Suprapubic skin (tissue), 4 donors: ENCODE results near the gene TEAD4.

Source experiments
- CTCF ChIP-seq, 2 donors: fragments of 200-600 bp in 1 of 2; fragments of 450-650 bp in 1 of 2; sonication (generic) in 1 of 2; IDR thresholded peaks; one replicate each; pipeline ENCODE4 v1.5.1; 2016 to 2019; ENCODE audit warnings: antibody characterized with exemption in 2 of 2, mild to moderate bottlenecking in 1 of 2, moderate library complexity in 1 of 2
- EP300 ChIP-seq: sonication (generic); formaldehyde crosslinking; IDR thresholded peaks from one replicate; pipeline ENCODE4 v1.6.1; 2017; ENCODE audit warnings: antibody characterized with exemption
- POLR2A ChIP-seq, 2 donors: fragments of 450-650 bp; IDR thresholded peaks; one replicate each; pipeline ENCODE4 v1.6.1; 2017; ENCODE audit warnings: antibody characterized with exemption in 2 of 2, mild to moderate bottlenecking in 2 of 2, moderate library complexity in 2 of 2
- POLR2AphosphoS5 ChIP-seq, 3 donors: sonication (generic); formaldehyde crosslinking; IDR thresholded peaks; one replicate each; pipeline ENCODE4 v1.6.1; 2017; ENCODE audit warnings: antibody characterized with exemption in 3 of 3

GRCh38 chr12:3086729-3087323, 127.6 kb downstream of the TEAD4 start:
- no peak for TF ChIP-seq CTCF (IDR thresholded peaks at IDR 0.05)
- TF ChIP-seq POLR2AphosphoS5 (IDR thresholded peaks at IDR 0.05): no peak
- TF ChIP-seq EP300: no peak
- TF ChIP-seq POLR2A (IDR thresholded peaks at IDR 0.05): no peak
